Thoracic aorta (tissue), 2 donors: ENCODE results near the gene NQO2. TPM values are rescaled to one million over a fixed set of nuclear protein-coding genes. Genes with fewer than 3 reads are reported as not detected.

Source experiments
- ATAC-seq: fragments of 150-250 bp; one replicate; pipeline ENCODE4 v1.8.0; 2017; ENCODE audit warnings: low read depth; ENCODE audit not compliant: insufficient number of reproducible peaks, low FRiP score
- DNase-seq: peaks from one replicate; pipeline ENCODE4 v3.0.0-alpha.2; 2020; ENCODE audit warnings: low spot score
- H3K27ac ChIP-seq, 2 donors: fragments of 200-600 bp; sonication (generic); 1 replicate in 1 of 2; 2 replicates in 1 of 2; pipeline ENCODE4 v1.5.1; 2016; ENCODE audit warnings: mild to moderate bottlenecking in 2 of 2, moderate library complexity in 2 of 2
- H3K27me3 ChIP-seq: fragments of 200-600 bp; sonication (generic); replicated peaks from 2 replicates; pipeline ENCODE4 v1.6.0; 2016; ENCODE audit warnings: mild to moderate bottlenecking; ENCODE audit not compliant: insufficient read depth
- H3K36me3 ChIP-seq: fragments of 200-600 bp; sonication (generic); one replicate; pipeline ENCODE4 v1.5.1; 2016
- H3K4me1 ChIP-seq, 2 donors: fragments of 200-600 bp; sonication (generic); 1 replicate in 1 of 2; 2 replicates in 1 of 2; pipeline versions ENCODE4 v1.5.1 to v1.6.0; 2016; ENCODE audit warnings: low read depth in 2 of 2, mild to moderate bottlenecking in 1 of 2; ENCODE audit not compliant: control insufficient read depth in 1 of 2
- H3K4me3 ChIP-seq: fragments of 200-600 bp; sonication (generic); 2 replicates; pipeline ENCODE4 v1.5.1; 2016; ENCODE audit warnings: mild to moderate bottlenecking
- H3K9me3 ChIP-seq: fragments of 200-600 bp; sonication (generic); 2 replicates; pipeline ENCODE4 v1.5.1; 2016
- CTCF ChIP-seq: fragments of 200-600 bp; sonication (generic); IDR thresholded peaks from one replicate; pipeline ENCODE4 v1.5.1; 2019; ENCODE audit warnings: antibody characterized with exemption
- total RNA-seq, 2 donors: library from RNA; depleted of rRNA; stranded (reverse); fragments of >200 nt; gene quantifications; one replicate each; pipeline versions ENCODE4 v1.1.0 to v1.2.3, GENCODE V29; 2016

NQO2 gene
- total RNA-seq, 2 donors from 2014 or later: 23.0 to 25.7 TPM

- Histone ChIP-seq H3K36me3 (peaks cover 5% of the 10 kb centered on the region), H3K4me1 (peaks cover 19 to 55% of the 10 kb centered on the region in 2 donors), H3K27me3 (no peaks in the 10 kb centered on the region), H3K4me3 (peak within 1 kb of the TSS; percentile 81), H3K9me3 (no peaks in the 10 kb centered on the region), H3K27ac (peak within 1 kb of the TSS; percentile 97)
- TF ChIP-seq CTCF: peak; percentile 23
- DNase-seq (peak; percentile 47), ATAC-seq (peak; percentile 70)
These were observed 68.9 kb downstream of the NQO2 start, which contains the start of gene RIPK1 for GRCh38 chr6:3068329-3069214. TSS of gene RIPK1 (plus strand) at chr6:3068494. CDS start at chr6:3076824, 8,330 bp downstream.

Other genes starting within 250 kb of the NQO2 start
- 1 to 10 TPM in 1 of 2 donors, under 1 TPM in 1; 0.68 to 2.0 TPM for gene MYLK4, start 249.0 kb upstream of the NQO2 start, total RNA-seq
- 10 to 100 TPM; 87.8 to 93.3 TPM for gene WRNIP1, start 234.5 kb upstream of the NQO2 start, total RNA-seq
- gene SERPINB1, start 158.0 kb upstream of the NQO2 start, total RNA-seq: 10 to 100 TPM; 41.0 to 62.3 TPM
- gene SERPINB9, start 96.6 kb upstream of the NQO2 start, total RNA-seq: 10 to 100 TPM; 15.7 to 24.0 TPM
- 100 to 1,000 TPM; 161 to 180 TPM for gene SERPINB6, start 28.3 kb upstream of the NQO2 start, total RNA-seq
- 10 to 100 TPM; 17.2 to 44.5 TPM for gene RIPK1, start 68.6 kb downstream of the NQO2 start, total RNA-seq
- gene BPHL, start 118.8 kb downstream of the NQO2 start, total RNA-seq: 1 to 10 TPM; 3.8 to 4.2 TPM
- 10 to 100 TPM; 30.8 to 70.4 TPM for gene TUBB2A, start 157.7 kb downstream of the NQO2 start, total RNA-seq
- gene TUBB2B, start 227.8 kb downstream of the NQO2 start, total RNA-seq: 1 to 10 TPM; 1.8 to 3.2 TPM